Measurements from ENCODE around the gene LTV1.

- TF ChIP-seq CTCF (conservative IDR thresholded peaks at IDR 0.05) (no peak), EZH2 (IDR thresholded peaks at IDR 0.05; ENCODE audit: low read depth) (no peak)
Measured at GRCh38 chr6:143807103-143807772, 35.9 kb upstream of the LTV1 start.

Measured in PC-9 (cell line).